ENCODE measurements around the gene THOC2.
"Not testable (repeated sequence)": the region's sequence is repeated elsewhere in the genome, so short reads cannot be mapped to it uniquely, and the experiment has no call there.

The THOC2 gene

GRCh38 chrX:123743312-123743711 is 10.5 kb upstream of the THOC2 start:
- Histone ChIP-seq H3K9me3 (ENCODE audit: control insufficient read depth, insufficient read depth, low read length) (no peaks in the 10 kb centered on the region), H3K36me3 (ENCODE audit: insufficient read depth, low read length) (no peaks in the 10 kb centered on the region), H3K9ac (ENCODE audit: low read depth, low read length) (no peak overlapping the region), H3K4me1 (ENCODE audit: insufficient read depth, low read length) (no peaks in the 10 kb centered on the region)

- Histone ChIP-seq H3K36me3 (ENCODE audit: insufficient read depth, low read length) (no peaks in the 10 kb centered on the region), H3K9me3 (ENCODE audit: control insufficient read depth, insufficient read depth, low read length) (no peaks in the 10 kb centered on the region), H3K9ac (ENCODE audit: low read depth, low read length) (no peak overlapping the region), H3K4me1 (ENCODE audit: insufficient read depth, low read length) (no peaks in the 10 kb centered on the region)
These were observed 9.6 kb upstream of the THOC2 start for GRCh38 chrX:123742440-123742839.

DNA sequence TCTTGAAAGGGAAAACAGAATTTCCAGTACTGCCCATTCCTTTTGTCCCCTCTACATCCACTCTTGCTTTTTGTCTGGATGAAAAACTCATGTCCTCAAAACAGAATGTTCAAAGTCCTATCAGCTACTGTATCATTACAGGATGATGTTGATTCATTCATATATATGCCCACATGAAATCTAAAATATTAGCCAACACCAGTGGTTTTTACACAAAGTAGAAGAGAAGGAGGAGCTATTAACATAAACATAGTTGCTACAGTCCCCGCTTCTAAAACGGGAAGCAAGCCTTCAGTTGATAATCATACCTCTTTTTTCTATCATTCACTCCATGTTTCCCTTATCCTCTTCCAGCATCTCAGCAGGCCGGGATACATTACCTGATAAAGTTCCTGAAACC is 7.7 kb upstream of the THOC2 start:
- Histone ChIP-seq H3K9me3 (ENCODE audit: control insufficient read depth, insufficient read depth, low read length) (no peaks in the 10 kb centered on the region), H3K36me3 (ENCODE audit: insufficient read depth, low read length) (no peaks in the 10 kb centered on the region), H3K4me1 (ENCODE audit: insufficient read depth, low read length) (no peaks in the 10 kb centered on the region), H3K9ac (ENCODE audit: low read depth, low read length) (no peak overlapping the region)

GRCh38 chrX:123740006-123740405 is 7.2 kb upstream of the THOC2 start:
- no peaks in the 10 kb centered on the region for H3K9me3 ChIP-seq (ENCODE audit: control insufficient read depth, insufficient read depth, low read length)
- no peaks in the 10 kb centered on the region for H3K36me3 ChIP-seq (ENCODE audit: insufficient read depth, low read length)
- H3K9ac ChIP-seq (ENCODE audit: low read depth, low read length): no peak overlapping the region

DNA sequence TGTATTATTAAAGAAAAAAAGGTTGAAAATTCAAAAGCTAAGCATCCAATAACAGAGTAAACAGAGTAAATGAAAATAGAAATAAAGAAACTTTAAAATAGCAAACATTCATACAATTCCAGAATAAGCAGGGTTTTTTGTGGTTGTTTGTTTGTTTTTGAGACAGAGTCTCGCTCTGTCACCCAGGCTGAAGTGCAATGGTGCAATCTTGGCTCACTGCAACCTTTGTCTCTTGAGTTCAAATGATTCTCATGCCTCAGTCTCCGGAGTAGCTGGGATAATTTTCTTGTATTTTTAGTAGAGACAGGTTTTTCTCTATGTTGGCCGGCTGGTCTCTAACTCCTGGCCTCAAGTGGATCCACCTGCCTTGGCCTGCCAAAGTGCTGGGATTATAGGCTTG is 6.6 kb upstream of the THOC2 start:
- Histone ChIP-seq H3K9ac (ENCODE audit: low read depth, low read length) (no peak overlapping the region), H3K4me1 (ENCODE audit: insufficient read depth, low read length) (no peaks in the 10 kb centered on the region), H3K36me3 (ENCODE audit: insufficient read depth, low read length) (no peaks in the 10 kb centered on the region), H3K9me3 (ENCODE audit: control insufficient read depth, insufficient read depth, low read length) (no peaks in the 10 kb centered on the region)

More at GRCh38 chrX:123740006-123740405, 7.2 kb upstream of the THOC2 start:
- no peaks in the 10 kb centered on the region for H3K4me1 ChIP-seq (ENCODE audit: insufficient read depth, low read length)

DNA sequence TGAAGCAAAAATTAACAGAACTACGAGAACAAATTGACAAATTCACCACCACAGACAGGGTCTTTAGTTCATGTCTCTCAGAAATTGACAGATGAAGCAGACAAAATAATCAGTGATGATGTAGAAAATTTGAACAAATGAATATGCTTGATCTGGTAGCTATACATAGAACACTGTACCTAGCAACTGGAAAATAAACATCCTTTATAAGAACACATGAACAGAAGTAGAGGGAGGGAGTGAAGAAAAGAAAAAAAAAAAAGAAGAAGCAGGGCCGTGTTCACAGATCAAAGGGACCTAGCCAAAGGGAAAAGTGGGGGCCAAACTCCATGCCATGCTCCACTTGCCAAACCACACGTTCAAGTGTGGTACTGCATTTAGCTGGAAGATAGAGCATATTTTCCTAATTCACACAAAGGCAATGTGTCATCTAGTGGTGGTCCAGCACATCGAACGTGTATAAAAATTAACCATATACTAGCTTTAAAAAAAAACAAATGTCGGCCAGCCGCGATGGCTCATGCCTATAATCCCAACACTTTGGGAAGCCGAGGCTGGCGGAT is 5.6 kb upstream of the THOC2 start:
- no peaks in the 10 kb centered on the region for H3K9me3 ChIP-seq (ENCODE audit: control insufficient read depth, insufficient read depth, low read length)
- H3K36me3 ChIP-seq (ENCODE audit: insufficient read depth, low read length): no peaks in the 10 kb centered on the region
- no peaks in the 10 kb centered on the region for H3K4me1 ChIP-seq (ENCODE audit: insufficient read depth, low read length)
- H3K9ac ChIP-seq (ENCODE audit: low read depth, low read length): no peak overlapping the region

- Histone ChIP-seq H3K36me3 (ENCODE audit: insufficient read depth, low read length) (no peaks in the 10 kb centered on the region), H3K9me3 (ENCODE audit: control insufficient read depth, insufficient read depth, low read length) (no peaks in the 10 kb centered on the region; the same call in 1 of the 2 replicates), H3K4me1 (ENCODE audit: insufficient read depth, low read length) (no peaks in the 10 kb centered on the region), H3K9ac (ENCODE audit: low read depth, low read length) (no peak overlapping the region)
These were observed 3.6 kb upstream of the THOC2 start for GRCh38 chrX:123736333-123736921.

GRCh38 chrX:123735137-123735536 is 2.3 kb upstream of the THOC2 start:
- H3K9me3 ChIP-seq (ENCODE audit: control insufficient read depth, insufficient read depth, low read length); H3K36me3 ChIP-seq (ENCODE audit: insufficient read depth, low read length); H3K4me1 ChIP-seq (ENCODE audit: insufficient read depth, low read length); H3K9ac ChIP-seq (ENCODE audit: low read depth, low read length): not testable (repeated sequence)

DNA sequence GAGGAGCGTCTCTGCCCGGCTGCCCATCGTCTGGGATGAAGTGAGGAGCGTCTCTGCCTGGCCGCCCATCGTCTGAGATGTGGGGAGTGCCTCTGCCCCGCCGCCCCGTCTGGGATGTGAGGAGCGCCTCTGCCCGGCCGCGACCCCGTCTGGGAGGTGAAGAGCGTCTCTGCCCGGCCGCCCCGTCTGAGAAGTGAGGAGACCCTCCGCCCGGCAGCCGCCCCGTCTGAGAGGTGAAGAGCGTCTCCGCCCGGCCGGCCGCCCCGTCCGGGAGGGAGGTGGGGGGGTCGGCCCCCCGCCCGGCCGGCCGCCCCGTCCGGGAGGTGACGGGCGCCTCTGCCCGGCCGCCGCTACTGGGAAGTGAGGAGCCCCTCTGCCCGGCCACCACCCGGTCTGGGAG is 1.2 kb upstream of the THOC2 start:
- H3K9ac ChIP-seq (ENCODE audit: low read depth, low read length): not testable (repeated sequence)

DNA sequence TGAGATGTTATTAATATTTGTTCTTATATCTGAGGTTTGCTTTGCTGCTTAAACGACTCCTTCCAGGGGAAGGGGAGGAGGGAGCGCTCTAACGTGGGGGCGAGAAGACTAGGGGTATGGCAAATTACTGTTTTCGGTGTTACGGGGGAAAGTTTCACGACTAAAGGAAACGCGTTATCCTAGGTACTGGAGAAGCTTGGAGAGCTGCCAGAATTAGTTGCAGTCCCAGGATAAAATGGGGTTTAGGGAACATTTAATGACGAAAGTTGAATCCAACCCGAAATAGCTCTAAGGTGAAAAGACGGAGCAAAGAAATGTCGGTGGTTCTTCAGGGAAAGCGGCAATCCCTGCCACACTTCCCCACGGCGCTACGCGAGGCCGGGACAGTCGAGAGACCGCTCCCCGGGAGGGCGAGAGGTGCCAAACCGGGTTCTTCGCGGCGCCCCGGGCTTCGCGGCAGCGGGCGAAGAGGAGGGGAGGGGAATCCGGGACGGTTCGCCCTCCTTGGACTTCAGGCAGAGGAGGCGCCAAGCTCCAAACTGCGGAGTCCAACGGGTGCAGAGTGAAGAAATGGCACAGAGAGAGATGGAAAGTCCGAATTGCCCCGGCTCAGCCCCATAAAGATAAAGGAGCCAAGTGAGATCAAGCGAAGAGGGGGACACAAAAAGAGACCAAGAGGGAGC is 724 bp downstream of the THOC2 start:
- H3K9ac ChIP-seq (ENCODE audit: low read depth, low read length): peak overlapping the region; percentile 89
- H3K4me1 ChIP-seq (ENCODE audit: insufficient read depth, low read length): no peaks in the 10 kb centered on the region; the same call in 1 of the 2 replicates
- no peaks in the 10 kb centered on the region for H3K36me3 ChIP-seq (ENCODE audit: insufficient read depth, low read length)
- no peaks in the 10 kb centered on the region; the same call in 1 of the 2 replicates for H3K9me3 ChIP-seq (ENCODE audit: control insufficient read depth, insufficient read depth, low read length)

More for the DNA sequence above, 1.2 kb upstream of the THOC2 start:
- not testable (repeated sequence) for H3K4me1 ChIP-seq (ENCODE audit: insufficient read depth, low read length); H3K9me3 ChIP-seq (ENCODE audit: control insufficient read depth, insufficient read depth, low read length); H3K36me3 ChIP-seq (ENCODE audit: insufficient read depth, low read length)

DNA sequence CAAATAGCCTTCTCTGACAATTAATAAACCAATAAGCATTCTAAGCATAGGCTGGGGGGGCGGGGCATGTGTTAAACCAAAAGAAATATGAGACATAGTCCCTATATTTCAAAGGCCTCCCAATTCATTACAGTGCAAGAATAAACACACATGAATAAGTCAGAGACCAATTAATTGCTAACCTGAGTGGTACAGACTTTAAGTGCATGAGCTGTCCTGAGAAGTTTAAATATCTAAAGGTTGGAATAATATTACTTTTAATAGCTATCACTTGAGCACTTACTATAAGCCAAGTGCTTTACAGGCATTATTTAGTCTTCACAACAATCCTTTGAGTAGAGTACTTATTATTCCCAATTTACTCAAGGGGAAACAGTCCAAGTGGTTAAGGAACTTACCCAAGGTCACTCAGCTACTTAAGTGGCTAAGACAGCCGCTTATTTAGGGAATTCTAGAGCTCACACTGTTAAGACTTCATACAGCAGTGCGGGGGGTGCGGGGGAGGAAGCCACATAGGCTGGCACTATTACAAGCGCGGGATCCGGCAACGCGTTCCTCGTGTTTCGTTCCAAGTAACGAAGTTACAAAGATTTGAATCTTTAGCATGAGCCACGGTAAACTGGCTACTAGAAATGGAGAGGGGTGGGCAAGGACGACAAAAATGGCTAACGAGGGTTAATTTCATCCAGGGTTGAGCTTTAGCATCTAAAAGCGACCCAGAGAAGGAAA is 1.4 kb downstream of the THOC2 start:
- peak overlapping the region; percentile 89 for H3K9ac ChIP-seq (ENCODE audit: low read depth, low read length)
- H3K36me3 ChIP-seq (ENCODE audit: insufficient read depth, low read length): no peaks in the 10 kb centered on the region
- H3K4me1 ChIP-seq (ENCODE audit: insufficient read depth, low read length): no peaks in the 10 kb centered on the region; the same call in 1 of the 2 replicates
- no peaks in the 10 kb centered on the region; the same call in 1 of the 2 replicates for H3K9me3 ChIP-seq (ENCODE audit: control insufficient read depth, insufficient read depth, low read length)

- no peaks in the 10 kb centered on the region for H3K36me3 ChIP-seq (ENCODE audit: insufficient read depth, low read length)
- no peak overlapping the region for H3K9ac ChIP-seq (ENCODE audit: low read depth, low read length)
- no peaks in the 10 kb centered on the region; the same call in 1 of the 2 replicates for H3K9me3 ChIP-seq (ENCODE audit: control insufficient read depth, insufficient read depth, low read length)
- H3K4me1 ChIP-seq (ENCODE audit: insufficient read depth, low read length): no peaks in the 10 kb centered on the region; the same call in 1 of the 2 replicates
These were observed 4.3 kb downstream of the THOC2 start for GRCh38 chrX:123728554-123728953.

GRCh38 chrX:123728016-123728415 is 4.8 kb downstream of the THOC2 start:
- H3K4me1 ChIP-seq (ENCODE audit: insufficient read depth, low read length): no peaks in the 10 kb centered on the region; the same call in 1 of the 2 replicates
- H3K9me3 ChIP-seq (ENCODE audit: control insufficient read depth, insufficient read depth, low read length): no peaks in the 10 kb centered on the region; the same call in 1 of the 2 replicates
- H3K36me3 ChIP-seq (ENCODE audit: insufficient read depth, low read length): no peaks in the 10 kb centered on the region
- H3K9ac ChIP-seq (ENCODE audit: low read depth, low read length): no peak overlapping the region

DNA sequence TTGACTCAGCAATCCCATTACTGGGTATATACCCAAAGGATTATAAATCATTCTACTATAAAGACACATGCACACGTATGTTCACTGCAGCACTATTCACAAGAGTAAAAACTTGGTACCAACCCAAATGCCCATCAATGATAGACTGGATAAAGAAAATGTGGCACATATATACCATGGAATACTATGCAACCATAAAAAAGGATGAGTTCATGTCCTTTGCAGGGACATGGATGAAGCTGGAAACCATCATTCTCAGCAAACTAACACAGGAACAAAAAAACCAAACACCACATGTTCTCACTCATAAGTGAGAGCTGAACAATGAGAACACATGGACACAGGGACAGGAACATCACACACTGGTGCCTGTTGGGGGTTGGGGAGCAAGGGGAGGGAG is 10.7 kb downstream of the THOC2 start:
- not testable (repeated sequence) for H3K4me1 ChIP-seq (ENCODE audit: insufficient read depth, low read length); H3K36me3 ChIP-seq (ENCODE audit: insufficient read depth, low read length); H3K9ac ChIP-seq (ENCODE audit: low read depth, low read length); H3K9me3 ChIP-seq (ENCODE audit: control insufficient read depth, insufficient read depth, low read length)
